Fibroblast of lung (primary cell): ENCODE data around the gene PSTK. TPM values are rescaled to one million over a fixed set of nuclear protein-coding genes. Genes with fewer than 3 reads are reported as not detected.

Experiments used
- DNase-seq, 2 donors: peaks; one replicate each; pipeline versions ENCODE4 v3.0.0 to v3.0.0-alpha.2; 2010; ENCODE audit warnings: low read depth in 2 of 2
- H2AFZ ChIP-seq: 2 replicates; pipeline ENCODE4 v1.5.1; 2012; ENCODE audit warnings: low read length, control low read depth, inconsistent platforms
- H3K27ac ChIP-seq: 2 replicates; pipeline ENCODE4 v1.5.1; 2011; ENCODE audit warnings: low read length, control low read depth; ENCODE audit not compliant: insufficient read depth
- H3K27me3 ChIP-seq: 2 replicates; pipeline ENCODE4 v1.5.1; 2011; ENCODE audit warnings: mild to moderate bottlenecking, low read length; ENCODE audit not compliant: control insufficient read depth, insufficient read depth
- H3K36me3 ChIP-seq: 2 replicates; pipeline ENCODE4 v1.5.1; 2011; ENCODE audit warnings: low read length; ENCODE audit not compliant: control insufficient read depth, insufficient read depth
- H3K4me1 ChIP-seq: 2 replicates; pipeline ENCODE4 v1.5.1; 2011; ENCODE audit warnings: low read length; ENCODE audit not compliant: control insufficient read depth, insufficient read depth; ENCODE audit errors: extremely low read depth
- H3K4me2 ChIP-seq: 2 replicates; pipeline ENCODE4 v1.5.1; 2011; ENCODE audit warnings: low read length, control low read depth; ENCODE audit not compliant: insufficient read depth; ENCODE audit errors: extremely low read depth
- H3K4me3 ChIP-seq, 4 experiments: fragments of 200-600 bp in 1 of 4; sonication (generic) in 1 of 4; replicated peaks in 1 of 4; 2 replicates each; pipeline ENCODE4 v1.5.1; 2011 to 2016; ENCODE audit warnings: low read length in 4 of 4, low read depth in 3 of 4, mild to moderate bottlenecking in 3 of 4, control low read depth in 2 of 4, inconsistent platforms in 1 of 4, mixed read lengths in 1 of 4; ENCODE audit not compliant: insufficient read depth in 1 of 4; ENCODE audit errors: control extremely low read depth in 1 of 4
- H3K79me2 ChIP-seq: 2 replicates; pipeline ENCODE4 v1.5.1; 2012; ENCODE audit warnings: mild to moderate bottlenecking, low read length, inconsistent platforms; ENCODE audit not compliant: control insufficient read depth, insufficient read depth
- H3K9ac ChIP-seq: 2 replicates; pipeline ENCODE4 v1.5.1; 2011; ENCODE audit warnings: mild to moderate bottlenecking, low read length, control low read depth; ENCODE audit not compliant: insufficient read depth
- H3K9me3 ChIP-seq: 2 replicates; pipeline ENCODE4 v1.5.1; 2012; ENCODE audit warnings: low read depth, low read length; ENCODE audit not compliant: control insufficient read depth, insufficient read depth
- H4K20me1 ChIP-seq: 2 replicates; pipeline ENCODE4 v1.5.1; 2011; ENCODE audit warnings: low read length; ENCODE audit not compliant: control insufficient read depth, insufficient read depth; ENCODE audit errors: extremely low read depth
- EZH2 ChIP-seq: IDR thresholded peaks from 2 replicates; pipeline ENCODE4 v1.5.1; 2012; ENCODE audit warnings: low read length, control low read depth, mild to moderate bottlenecking; ENCODE audit errors: missing control alignments
- polyA minus RNA-seq: library from RNA; depleted of rRNA, polyadenylated mRNA; stranded (reverse); fragments of >200 nt; gene quantifications from 2 replicates; pipeline ENCODE4 v1.2.3, GENCODE V29; 2011; ENCODE audit warnings: low replicate concordance
- polyA plus RNA-seq, 2 donors: library from polyadenylated mRNA; depleted of rRNA in 1 of 2; stranded (reverse) in 1 of 2; unstranded in 1 of 2; fragments of >200 nt; gene quantifications; 2 replicates each; pipeline ENCODE4 v1.2.1, GENCODE V29; 2011 to 2012; ENCODE audit warnings: missing spikeins in 1 of 2
- total RNA-seq: library from RNA; depleted of rRNA; stranded (reverse); fragments of >200 nt; gene quantifications from 2 replicates; pipeline ENCODE4 v1.2.1, GENCODE V29; 2014
- TF ChIP-seq, protein P1 (sequence below), 2 donors: IDR thresholded peaks in 1 of 2; conservative IDR thresholded peaks in 1 of 2; 1 replicate in 1 of 2; 2 replicates in 1 of 2; pipeline ENCODE4 v1.5.1; 2011 to 2012; ENCODE audit warnings: low read length in 2 of 2, control low read depth in 1 of 2, inconsistent platforms in 1 of 2, low read depth in 1 of 2, mild to moderate bottlenecking in 1 of 2

Gene PSTK, protein sequence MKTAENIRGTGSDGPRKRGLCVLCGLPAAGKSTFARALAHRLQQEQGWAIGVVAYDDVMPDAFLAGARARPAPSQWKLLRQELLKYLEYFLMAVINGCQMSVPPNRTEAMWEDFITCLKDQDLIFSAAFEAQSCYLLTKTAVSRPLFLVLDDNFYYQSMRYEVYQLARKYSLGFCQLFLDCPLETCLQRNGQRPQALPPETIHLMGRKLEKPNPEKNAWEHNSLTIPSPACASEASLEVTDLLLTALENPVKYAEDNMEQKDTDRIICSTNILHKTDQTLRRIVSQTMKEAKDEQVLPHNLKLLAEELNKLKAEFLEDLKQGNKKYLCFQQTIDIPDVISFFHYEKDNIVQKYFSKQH
- total RNA-seq (5.9 and 6.4 TPM in 2 replicates), polyA plus RNA-seq (5.1 and 5.3 TPM in 2 replicates), polyA minus RNA-seq (0.55 and 1.0 TPM in 2 replicates)
- 4.0 and 4.2 TPM in 2 replicates for polyA plus RNA-seq (2012)

DNA sequence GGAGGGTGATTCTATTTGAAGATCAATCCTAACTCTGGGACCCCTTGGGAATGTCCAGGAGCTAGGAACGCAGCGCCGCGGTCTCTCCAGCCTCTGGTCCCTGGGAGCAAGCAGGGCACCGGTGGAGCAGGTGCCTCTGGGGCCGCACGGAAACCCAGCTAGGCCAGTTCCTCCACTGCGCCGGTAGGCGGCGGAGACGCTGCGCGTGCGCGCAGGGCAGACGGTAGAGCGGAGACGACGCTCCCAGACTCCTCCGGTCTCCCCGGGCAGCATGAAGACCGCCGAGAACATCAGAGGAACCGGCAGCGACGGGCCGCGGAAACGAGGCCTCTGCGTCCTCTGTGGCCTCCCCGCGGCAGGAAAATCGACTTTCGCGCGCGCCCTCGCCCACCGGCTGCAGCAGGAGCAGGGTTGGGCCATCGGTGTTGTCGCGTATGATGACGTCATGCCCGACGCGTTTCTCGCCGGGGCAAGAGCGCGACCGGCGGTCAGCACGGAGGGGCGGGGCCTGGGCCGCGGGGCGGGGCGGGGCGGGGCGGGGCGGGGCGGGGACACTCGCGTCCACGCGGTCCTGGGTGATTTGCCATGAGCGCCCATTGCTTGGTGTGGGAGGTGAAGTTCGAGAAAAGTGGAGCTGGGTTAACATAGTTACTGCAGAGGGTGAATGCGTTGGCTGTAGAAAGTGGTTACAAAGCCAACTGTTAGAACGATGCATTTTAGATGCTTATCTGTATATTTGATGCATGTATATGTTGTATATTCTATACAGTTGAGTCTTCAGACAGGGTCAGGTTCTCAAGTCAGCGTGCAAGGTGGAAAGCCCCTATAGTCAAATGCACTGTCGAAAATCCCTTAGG is at the start of gene PSTK:
Gene PSTK, plus strand, starts transcription at position 193 of the 857 bp plus-strand sequence. Its CDS starts 79 bp downstream, at position 272.
- Histone ChIP-seq H3K36me3 (peaks cover 2% of the 10 kb centered on the region), H3K9ac (peak within 1 kb of the TSS; percentile 95), H3K79me2 (no peaks in the 10 kb centered on the region), H3K27ac (peak within 1 kb of the TSS; percentile 94), H3K27me3 (no peaks in the 10 kb centered on the region), H3K4me2 (peak within 1 kb of the TSS; percentile 98), H3K9me3 (no peaks in the 10 kb centered on the region), H2AFZ (peak within 1 kb of the TSS; percentile 91), H3K4me3 (peak within 1 kb of the TSS; percentile 69 to 90 (median 73)), H3K4me1 (no peaks in the 10 kb centered on the region), H4K20me1 (no peaks in the 10 kb centered on the region)
- DNase-seq, result peak; percentile 91 to 94
- TF ChIP-seq, protein P1, sequence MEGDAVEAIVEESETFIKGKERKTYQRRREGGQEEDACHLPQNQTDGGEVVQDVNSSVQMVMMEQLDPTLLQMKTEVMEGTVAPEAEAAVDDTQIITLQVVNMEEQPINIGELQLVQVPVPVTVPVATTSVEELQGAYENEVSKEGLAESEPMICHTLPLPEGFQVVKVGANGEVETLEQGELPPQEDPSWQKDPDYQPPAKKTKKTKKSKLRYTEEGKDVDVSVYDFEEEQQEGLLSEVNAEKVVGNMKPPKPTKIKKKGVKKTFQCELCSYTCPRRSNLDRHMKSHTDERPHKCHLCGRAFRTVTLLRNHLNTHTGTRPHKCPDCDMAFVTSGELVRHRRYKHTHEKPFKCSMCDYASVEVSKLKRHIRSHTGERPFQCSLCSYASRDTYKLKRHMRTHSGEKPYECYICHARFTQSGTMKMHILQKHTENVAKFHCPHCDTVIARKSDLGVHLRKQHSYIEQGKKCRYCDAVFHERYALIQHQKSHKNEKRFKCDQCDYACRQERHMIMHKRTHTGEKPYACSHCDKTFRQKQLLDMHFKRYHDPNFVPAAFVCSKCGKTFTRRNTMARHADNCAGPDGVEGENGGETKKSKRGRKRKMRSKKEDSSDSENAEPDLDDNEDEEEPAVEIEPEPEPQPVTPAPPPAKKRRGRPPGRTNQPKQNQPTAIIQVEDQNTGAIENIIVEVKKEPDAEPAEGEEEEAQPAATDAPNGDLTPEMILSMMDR (conservative IDR thresholded peaks at IDR 0.05 in 1 of 2, IDR thresholded peaks at IDR 0.05 in 1 of 2; ENCODE audit: low read depth in 1 of 2, low read length in 2 of 2), result peak; percentile 92 to 95
- no peak for TF ChIP-seq EZH2

DNA sequence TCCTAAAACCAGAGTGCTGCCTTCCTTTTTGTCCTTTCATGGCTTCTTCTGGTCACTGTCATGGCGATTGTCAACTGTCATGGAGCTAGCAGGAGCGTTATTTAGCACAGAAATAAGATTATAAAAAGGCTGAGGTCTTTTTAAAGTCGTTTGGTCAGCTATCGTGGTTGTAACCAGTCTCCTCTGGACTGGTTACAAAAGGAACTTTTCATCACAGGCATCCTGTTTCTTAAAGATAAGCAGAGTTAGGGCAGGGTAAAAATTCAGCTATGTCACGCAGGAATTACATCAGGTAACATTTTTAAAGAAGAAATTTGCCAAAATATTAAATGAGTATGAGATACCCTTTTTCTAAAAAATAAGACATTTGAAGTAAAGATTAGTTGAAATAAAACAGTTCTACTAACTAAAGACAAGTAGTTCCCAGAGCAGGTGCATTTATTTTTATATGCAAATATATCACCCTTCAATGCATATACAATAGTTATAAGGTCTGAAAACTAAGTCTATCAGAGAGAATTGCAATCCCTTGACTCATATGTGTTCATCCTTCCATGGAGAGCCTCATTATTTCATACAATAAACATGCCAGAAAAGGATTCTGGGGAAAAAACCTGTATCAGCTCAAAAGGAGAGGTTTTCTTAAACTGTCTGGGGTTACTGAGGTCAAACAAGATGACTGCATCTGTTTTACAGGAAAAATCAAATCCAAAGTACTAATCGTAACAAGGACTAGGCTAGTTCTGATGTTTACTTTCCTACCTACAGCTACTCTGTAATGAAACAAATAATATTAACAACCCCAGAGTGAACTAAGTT is 48.9 kb upstream of the PSTK start:
- Histone ChIP-seq H3K27ac (no peak overlapping the region), H3K27me3 (no peaks in the 10 kb centered on the region), H3K79me2 (no peaks in the 10 kb centered on the region), H3K9me3 (no peaks in the 10 kb centered on the region), H3K36me3 (no peaks in the 10 kb centered on the region), H3K4me2 (no peak overlapping the region), H2AFZ (no peak overlapping the region), H3K4me3 (no peak overlapping the region), H4K20me1 (no peaks in the 10 kb centered on the region), H3K4me1 (no peaks in the 10 kb centered on the region), H3K9ac (no peak overlapping the region)
- DNase-seq, result no peak
- TF ChIP-seq EZH2, result no peak
- TF ChIP-seq, protein P1 (conservative IDR thresholded peaks at IDR 0.05 in 1 of 2, IDR thresholded peaks at IDR 0.05 in 1 of 2; ENCODE audit: low read depth in 1 of 2, low read length in 2 of 2), result no peak
